HTR-8/SVneo (cell line): Measurements from ENCODE around the gene DRGX.

Experiments
- DNase-seq: peaks from one replicate; pipeline ENCODE4 v3.0.0; 2011; ENCODE audit warnings: low spot score, mixed read lengths; ENCODE audit not compliant: insufficient read length
- FAIRE-seq: peaks from 2 replicates; lab custom pipeline; 2011; peaks lifted over from hg19 to GRCh38; lab: Jason Lieb, UNC

DRGX gene

DNA sequence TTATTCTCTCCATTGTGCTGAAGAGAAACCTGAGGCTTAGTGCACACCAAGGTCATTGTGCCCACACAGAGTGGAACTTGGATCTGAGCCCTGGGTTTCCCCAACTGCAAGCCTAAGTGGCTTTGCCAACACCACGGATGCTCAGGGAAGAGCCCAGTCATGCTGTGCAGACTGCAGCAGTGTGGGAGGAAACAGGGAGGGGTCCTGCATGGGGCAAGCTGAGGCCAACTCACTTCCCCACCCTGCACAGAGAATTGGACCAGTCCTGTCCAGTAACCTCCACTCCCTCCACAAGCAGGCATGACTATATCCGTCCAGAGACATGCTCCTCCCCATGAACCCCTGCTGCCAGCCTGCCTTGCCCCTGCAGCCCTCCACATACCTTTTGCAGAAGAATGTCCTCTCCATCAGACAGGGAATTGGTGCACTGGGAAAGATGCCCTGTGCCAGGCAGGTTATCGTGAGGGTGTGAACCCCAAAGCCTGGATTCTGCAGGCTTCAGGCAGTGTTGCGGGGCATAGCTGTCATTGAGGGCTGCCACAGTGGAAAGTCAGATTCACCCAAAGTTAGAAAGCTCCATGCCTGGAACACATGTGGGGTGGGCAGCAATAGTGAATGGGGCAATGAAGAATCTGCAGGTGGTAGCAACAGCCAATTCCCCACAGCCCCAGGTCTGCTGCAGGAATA, 44.9 kb downstream of the DRGX start:
- no peak for DNase-seq
- no peak for FAIRE-seq

- FAIRE-seq (no peak), DNase-seq (no peak)
Measured at GRCh38 chr10:49350138-49350537, 45.8 kb downstream of the DRGX start.

- no peak for FAIRE-seq
- no peak for DNase-seq
Measured at GRCh38 chr10:49349390-49349789, 46.5 kb downstream of the DRGX start.

GRCh38 chr10:49348593-49348992, 47.3 kb downstream of the DRGX start:
- DNase-seq (no peak), FAIRE-seq (no peak)

DNA sequence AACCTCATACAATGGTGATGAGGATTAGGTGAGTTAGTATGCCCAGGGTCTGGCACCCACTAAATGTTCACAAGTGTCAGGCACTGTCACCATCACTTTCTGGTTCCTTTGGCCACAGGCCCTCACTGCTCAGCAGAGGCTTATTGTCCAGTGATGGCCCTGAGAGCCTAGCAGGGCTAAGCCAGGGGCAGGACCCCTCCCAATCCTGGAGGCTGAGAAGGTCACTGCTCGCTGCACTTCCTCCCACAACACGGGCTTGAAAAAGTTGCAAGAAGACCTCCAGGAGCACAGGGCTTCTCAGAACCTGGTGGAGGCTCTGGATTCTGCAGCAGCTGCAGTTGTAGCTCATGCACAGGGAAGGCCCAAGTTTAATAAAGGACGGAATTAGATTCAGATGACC, 48.1 kb downstream of the DRGX start:
- no peak for FAIRE-seq
- DNase-seq = no peak

DNA sequence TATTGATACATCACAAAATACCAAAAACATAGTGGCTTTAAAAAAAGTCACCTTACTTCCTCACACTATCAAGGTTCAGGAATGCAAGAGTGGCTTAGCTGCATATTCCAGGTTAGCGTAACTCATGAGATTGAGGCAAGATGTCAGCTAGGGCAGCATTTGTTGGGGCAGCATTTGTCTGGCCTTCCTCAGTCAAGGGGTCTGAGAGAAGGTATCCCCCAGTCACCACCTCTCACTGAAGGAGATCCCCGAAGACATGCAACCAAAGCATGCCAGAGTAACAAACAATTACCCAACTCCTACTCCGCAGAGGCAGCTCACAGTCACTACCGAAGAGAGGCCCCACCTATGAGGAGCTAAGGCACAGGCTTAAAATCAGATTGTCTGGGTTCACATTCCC, 48.5 kb downstream of the DRGX start:
- DNase-seq (no peak), FAIRE-seq (no peak)

DNA sequence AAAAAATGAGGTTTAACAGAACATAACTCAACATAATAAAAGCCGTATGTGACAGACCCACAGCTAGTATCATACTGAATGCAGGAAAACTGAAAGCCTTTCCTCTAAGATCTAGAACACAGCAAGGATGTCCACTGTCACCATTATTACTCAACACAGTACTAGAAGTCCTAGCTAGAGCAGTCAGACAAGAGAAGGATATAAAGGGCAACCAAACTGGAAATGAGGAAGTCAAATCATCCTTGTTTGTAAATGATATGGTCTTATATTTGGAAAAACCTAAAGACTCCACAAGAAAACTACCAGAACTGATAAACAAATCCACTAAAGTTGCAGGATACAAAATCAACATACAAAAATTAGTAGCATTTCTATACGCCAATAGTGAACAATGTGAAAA, 51.0 kb downstream of the DRGX start:
- FAIRE-seq (no peak), DNase-seq (no peak)

DNA sequence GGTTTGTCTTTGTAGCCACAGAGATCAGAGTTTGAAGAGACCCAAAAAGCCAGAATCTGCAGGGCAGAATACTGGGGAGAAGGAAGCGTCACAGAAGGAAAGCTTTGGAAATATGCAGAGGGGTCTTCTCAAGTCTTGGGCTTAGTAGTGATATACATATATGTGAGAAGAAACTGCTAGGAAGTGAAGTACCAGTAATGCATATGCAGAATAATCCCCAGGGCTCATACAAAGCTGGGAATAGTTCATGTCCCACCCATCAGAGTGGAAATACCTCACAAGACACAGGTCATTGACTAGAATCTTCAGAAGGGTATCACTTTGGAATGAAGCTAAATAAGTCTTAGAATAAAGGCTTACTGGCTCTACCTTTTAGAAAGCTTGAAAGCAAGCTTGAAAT, 57.3 kb downstream of the DRGX start:
- no peak for DNase-seq

DNA sequence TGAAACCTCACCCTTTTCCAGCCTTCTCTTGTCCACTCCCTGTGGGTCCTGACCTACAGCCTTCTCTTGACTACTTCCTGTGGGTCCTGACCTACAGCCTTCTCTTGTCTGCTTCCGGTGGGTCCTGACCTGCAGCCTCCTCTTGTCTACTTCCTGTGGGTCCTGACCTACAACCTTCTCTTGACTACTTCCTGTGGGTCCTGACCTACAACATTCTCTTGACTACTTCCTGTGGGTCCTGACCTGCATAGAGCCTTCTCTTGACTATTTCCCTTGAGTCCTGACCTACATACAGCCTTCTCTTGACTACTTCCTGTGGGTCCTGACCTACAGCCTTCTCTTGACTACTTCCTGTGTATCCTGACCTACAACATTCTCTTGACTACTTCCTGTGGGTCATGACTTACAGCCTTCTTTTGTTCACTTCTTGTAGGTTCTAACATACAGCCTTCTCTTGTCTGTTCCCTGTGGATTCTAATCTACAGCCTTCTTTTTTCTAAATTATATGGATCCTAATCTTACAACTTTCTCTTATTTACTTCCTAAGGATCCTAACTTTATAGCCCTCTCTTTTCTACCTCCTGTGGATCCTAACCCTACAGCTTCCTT, 60.4 kb downstream of the DRGX start:
- FAIRE-seq = no peak
- no peak for DNase-seq

More for the DNA sequence above, 57.3 kb downstream of the DRGX start:
- no peak for FAIRE-seq

- FAIRE-seq (no peak), DNase-seq (no peak)
Measured at GRCh38 chr10:49334964-49335363, 60.9 kb downstream of the DRGX start.

GRCh38 chr10:49333192-49333591, 62.7 kb downstream of the DRGX start:
- FAIRE-seq (no peak), DNase-seq (no peak)

DNA sequence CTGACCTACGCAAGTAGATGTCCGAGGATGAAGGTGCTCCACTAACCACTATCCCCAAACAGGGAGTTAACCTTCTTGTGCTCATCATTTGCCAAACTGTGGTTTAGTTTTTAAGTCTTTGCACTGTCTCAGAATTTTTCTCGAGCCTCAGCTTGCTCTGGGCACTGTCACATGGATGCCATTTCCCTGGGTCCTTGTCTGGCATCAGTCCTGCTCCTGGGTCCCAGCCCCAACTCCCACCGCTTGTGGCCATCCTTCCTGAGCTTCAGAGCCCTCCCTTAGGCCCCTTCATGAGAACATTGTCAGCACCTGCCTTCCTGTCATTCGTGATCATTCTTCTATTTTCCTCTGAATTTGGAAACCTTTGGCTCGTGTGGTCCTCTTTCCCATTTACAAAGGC, 63.1 kb downstream of the DRGX start:
- FAIRE-seq (no peak), DNase-seq (no peak)

- no peak for FAIRE-seq
- DNase-seq = no peak
Measured at GRCh38 chr10:49332333-49332732, 63.6 kb downstream of the DRGX start.

DNA sequence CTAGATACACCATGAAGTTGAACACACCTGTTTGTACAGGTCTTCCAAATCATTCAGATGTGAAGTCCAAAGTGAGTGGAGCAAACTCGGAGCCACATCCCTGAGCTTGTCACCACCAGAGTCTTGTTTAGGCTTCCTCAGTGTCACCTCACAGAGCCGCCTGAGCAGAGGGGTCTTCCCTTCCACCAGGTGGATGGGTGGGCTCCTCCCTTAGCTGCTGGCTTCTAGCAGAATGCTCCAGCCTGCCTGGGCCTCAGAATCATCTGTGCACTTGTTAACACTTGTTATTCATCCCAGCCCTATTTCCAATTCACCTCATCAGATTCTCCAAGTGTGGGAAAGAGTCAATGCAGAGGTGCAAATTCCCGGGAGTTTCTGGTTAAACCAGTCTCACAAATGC, 64.5 kb downstream of the DRGX start:
- FAIRE-seq (no peak), DNase-seq (no peak)

DNA sequence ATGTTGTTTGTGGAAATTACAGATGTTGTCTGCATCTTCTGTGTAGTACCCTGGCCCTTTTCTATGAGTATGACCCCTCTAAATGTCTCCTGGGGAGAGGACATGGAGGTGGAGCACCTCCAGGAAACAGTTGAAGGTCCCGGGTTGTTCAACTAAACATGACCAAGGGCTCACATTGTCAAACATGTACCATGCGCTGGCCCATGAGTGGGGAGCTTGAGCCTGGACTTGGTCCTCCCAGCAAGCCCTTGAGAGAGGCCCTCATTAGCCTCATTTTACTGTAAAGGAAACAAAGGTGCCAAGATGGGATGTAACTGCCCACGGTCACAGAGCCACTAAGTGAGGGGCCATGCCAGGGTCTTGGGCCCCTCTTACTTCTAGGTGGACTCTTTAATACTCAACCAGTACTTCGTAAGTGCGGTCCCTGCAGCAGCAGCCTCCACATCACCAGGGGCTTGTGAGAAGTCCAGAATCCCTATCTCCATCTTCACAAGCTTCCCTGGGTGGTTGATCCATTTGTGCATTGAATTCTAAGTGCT, 65.7 kb downstream of the DRGX start:
- no peak for FAIRE-seq
- DNase-seq = no peak

DNA sequence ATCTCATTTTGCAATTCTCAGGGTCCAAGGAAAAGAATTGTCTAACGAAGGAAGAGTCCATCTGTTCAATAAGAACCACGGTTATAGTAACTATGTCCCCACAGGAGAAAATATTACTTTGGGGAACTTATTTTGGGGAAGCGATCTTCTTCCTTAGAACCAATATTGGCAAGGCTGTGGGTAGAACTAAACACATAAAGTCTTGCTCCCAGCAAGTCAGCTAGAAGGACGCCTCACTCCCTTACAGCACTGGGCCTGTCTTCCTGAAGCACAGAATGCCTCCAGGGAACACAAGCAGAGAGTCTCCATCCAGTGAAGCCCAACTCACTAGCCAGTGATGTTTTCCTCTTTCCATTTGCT, 66.8 kb downstream of the DRGX start:
- no peak for FAIRE-seq
- DNase-seq = no peak

DNA sequence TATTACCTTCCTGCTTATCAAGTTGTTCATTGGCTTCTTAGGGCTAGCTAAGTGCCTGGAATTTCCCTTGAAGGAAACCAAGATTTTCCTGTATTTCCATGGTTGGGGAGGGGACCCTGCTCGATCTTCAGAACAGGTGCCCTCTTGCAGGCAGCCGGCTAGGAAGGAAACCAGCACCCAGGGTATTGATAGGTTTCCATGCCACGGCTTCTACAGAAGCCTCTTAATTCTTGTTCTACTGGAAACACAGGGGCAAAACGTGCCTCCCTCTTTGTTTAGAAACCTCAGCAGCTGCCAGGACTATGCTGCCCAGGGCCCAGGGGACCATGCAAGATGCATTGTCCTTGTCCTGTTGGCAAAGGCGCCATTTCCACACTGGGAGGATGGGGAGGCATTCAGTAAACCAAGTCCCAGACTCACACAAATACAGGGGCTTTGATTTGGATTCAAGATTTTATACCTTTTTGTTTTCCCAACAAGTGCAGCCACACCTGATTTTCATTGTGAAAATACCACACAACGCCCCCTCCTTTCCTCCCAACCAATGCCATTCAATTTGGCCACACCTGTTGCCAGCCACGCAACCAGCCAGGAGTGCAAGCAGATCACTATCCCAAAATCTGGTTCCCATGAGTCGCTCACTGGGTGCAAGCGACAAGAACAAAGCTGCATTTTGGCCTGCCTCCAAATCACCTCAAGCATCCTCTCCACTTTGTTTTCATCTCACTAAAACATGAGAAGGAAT, 67.3 kb downstream of the DRGX start:
- FAIRE-seq (no peak), DNase-seq (no peak)

- DNase-seq (no peak), FAIRE-seq (no peak)
Measured at GRCh38 chr10:49327036-49327813, 68.7 kb downstream of the DRGX start.

DNA sequence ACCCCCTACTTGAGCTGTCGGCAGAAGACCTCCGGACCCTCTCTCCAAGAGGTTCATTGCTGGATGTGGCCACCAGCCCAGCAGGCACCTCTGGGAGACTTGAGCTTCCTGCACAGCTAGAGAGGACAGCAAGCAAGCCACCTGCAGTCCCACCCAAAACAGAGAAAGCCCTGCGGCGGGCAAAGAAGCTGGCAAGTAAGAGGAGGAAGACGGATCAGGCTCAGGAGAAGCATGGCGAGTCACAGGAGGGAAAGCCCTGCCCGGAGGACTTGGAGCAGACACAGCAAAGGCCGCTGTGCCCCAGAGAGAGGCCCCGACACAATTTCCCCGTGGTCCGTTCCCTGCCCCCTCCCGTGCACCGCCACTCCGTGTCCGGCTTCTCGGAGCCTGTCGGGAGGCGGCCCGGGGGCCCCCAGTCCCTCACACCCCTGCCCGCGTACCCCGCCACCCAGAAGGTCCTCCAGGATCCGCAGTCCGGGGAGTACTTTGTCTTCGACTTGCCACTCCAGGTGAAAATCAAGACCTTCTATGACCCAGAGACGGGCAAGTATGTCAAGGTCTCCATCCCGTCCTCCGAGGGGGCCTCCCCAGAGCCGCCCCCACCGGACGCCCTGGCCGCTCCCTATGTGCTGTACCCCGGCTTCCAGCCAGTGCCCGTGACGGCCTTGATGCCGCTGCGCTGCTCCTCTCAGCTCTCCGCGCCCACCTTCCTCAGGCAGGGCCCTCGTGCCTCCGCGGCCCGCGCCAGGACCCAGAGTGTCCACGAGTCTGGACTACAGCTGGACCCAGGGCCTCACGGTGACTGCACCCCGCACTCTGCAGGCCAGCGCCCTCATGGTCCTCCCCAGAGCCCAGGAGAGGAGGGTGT, 69.7 kb downstream of the DRGX start:
- DNase-seq = no peak
- no peak for FAIRE-seq
